ENCODE measurements around the gene TOP1.

The TOP1 gene

DNA sequence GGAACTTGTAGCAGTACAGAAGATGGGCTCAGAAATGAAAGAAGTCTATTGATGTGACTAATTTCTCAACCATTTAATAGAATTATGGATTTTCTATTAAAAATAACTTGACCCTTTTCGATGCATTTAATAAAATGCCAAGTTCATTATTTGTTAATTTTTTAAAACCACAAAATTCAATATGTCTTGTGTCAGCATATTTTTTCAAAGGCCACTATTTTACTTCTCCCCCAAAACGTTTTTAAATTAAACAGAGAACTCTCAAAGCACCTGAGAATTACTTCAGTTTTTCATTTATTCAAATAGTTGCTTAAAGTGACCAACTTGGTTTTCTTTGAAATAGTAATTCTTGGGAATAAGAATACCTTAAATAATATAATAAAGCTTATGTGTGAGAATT, 8.6 kb downstream of the TOP1 start:
- TF ChIP-seq CTCF (IDR thresholded peaks at IDR 0.05; ENCODE audit: borderline replicate concordance, insufficient read depth, low read depth, low read length) = no peak
- no peak overlapping the region for H3K4me3 ChIP-seq (ENCODE audit: low read depth, low read length)

- TF ChIP-seq CTCF (IDR thresholded peaks at IDR 0.05; ENCODE audit: borderline replicate concordance, insufficient read depth, low read depth, low read length) = no peak
- H3K4me3 ChIP-seq (ENCODE audit: low read depth, low read length) = no peak overlapping the region
These were observed 9.7 kb downstream of the TOP1 start for GRCh38 chr20:41038149-41038877.

DNA sequence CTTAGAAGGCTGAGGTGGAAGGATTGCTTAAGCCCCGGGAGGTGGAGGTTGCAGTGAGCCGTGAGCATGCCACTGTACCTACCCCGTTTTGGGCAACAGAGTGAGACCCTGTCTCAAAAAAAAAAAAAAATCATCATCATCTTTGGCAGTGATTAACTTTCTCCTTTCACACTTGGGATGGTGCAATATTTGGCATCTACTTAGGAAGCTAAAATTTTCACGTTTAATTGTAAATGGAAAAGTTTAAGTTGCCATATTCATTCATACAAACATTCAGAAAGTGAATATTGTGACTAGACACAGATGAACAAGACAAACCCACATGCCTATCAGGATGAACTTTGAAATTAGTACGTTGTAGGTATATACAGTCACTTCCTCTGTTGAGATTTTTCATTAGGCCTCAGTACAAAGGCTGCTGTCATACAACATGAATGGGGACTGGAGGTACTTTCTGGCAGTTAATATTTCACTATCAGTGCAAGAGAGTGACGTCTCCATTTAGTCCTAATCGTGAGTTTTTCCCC, 10.3 kb downstream of the TOP1 start:
- TF ChIP-seq CTCF (IDR thresholded peaks at IDR 0.05; ENCODE audit: borderline replicate concordance, insufficient read depth, low read depth, low read length) = no peak
- no peak overlapping the region for H3K4me3 ChIP-seq (ENCODE audit: low read depth, low read length)

- no peak overlapping the region for H3K4me3 ChIP-seq (ENCODE audit: low read depth, low read length)
- no peak for TF ChIP-seq CTCF (IDR thresholded peaks at IDR 0.05; ENCODE audit: borderline replicate concordance, insufficient read depth, low read depth, low read length)
These were observed 12.2 kb downstream of the TOP1 start for GRCh38 chr20:41040855-41041254.

DNA sequence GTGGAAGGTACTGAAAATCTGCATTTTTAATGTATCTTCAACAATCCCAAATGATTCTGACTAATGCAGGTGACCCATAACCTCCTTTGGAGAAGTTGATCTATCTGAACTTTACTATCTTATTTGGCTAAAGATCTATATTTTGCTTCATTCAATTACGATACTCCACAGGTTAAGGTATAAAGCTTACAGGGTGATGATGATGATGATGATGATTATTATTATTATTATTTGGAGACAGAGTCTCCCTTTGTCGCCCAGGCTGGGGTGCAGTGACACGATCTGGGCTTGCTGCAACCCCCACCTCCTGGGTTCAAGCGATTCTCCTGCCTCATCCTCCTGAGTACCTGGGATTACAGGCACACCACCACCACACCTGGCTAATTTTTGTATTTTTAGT, 13.1 kb downstream of the TOP1 start:
- TF ChIP-seq CTCF (IDR thresholded peaks at IDR 0.05; ENCODE audit: borderline replicate concordance, insufficient read depth, low read depth, low read length) = no peak

DNA sequence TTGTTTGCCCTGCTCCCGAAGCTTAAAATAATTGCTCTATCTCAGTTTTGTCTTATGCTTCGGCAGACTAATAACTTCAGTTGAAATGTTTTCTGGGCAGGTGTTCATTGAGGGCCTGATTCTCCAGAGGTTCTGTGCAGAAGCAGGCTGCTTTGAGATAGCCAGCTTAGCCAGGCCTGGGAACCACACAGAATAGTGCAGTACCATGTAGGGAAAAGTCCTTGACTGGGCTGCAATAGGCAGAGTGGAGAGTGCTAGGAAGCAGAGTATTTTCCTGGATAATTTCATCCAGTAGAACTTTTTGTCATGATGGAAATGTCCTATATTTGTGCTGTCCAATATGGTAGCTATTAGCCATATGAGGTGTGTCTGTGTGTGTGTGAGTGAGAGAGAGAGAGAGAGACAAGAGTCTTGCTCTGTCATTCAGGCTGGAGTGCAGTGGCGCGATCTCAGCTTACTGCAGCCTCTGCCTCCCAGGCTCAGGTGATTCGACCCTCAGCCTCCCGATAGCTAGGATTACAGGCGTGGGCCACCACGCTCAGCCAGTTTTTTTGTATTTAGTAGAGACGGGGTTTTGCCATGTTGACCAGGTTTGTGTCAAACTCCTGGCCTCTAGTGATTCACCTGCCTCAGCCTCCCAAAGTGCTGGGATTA, 15.9 kb downstream of the TOP1 start:
- TF ChIP-seq CTCF (IDR thresholded peaks at IDR 0.05; ENCODE audit: borderline replicate concordance, insufficient read depth, low read depth, low read length) = no peak
- no peak overlapping the region for H3K4me3 ChIP-seq (ENCODE audit: low read depth, low read length)

More for the DNA sequence above, 13.1 kb downstream of the TOP1 start:
- no peak overlapping the region for H3K4me3 ChIP-seq (ENCODE audit: low read depth, low read length)

DNA sequence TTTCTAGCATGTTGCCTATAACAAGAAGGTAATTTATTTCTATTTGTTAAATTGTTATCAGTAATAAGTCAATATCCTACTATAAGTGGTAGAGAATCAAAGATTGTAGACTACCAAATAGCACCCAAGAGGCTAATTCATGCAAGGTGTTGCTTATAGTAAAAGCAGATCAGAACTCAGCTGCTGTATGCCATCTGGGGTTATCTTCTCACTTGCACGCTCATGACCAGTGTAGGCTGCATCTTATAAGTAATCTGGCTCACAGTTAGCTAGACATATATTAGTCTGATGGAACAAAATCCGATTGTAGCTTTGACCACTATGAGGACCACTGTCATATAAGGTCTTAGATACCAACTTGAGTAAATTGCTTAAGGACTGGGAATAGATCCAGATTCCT, 17.0 kb downstream of the TOP1 start:
- TF ChIP-seq CTCF (IDR thresholded peaks at IDR 0.05; ENCODE audit: borderline replicate concordance, insufficient read depth, low read depth, low read length) = no peak
- H3K4me3 ChIP-seq (ENCODE audit: low read depth, low read length) = no peak overlapping the region

Measured in GM12875 (cell line).